Upper lobe of left lung (tissue), 6 donors: Measurements from ENCODE around the gene TMEM140. TPM values are rescaled to one million over a fixed set of nuclear protein-coding genes. Genes with fewer than 3 reads are reported as not detected.

Experiments
- ATAC-seq, 2 donors: fragments of 200-7000 bp; cut with Tn5 transposase; one replicate each; pipeline ENCODE4 v1.9.1; 2022; ENCODE audit warnings: mild to moderate bottlenecking in 2 of 2, moderate library complexity in 2 of 2; ENCODE audit not compliant: low FRiP score in 2 of 2
- DNase-seq, 2 donors: peaks; one replicate each; pipeline ENCODE4 v3.0.0-alpha.2; 2019 to 2020
- H3K27ac ChIP-seq, 4 donors: fragments of 200-600 bp; sonication (generic); one replicate each; pipeline ENCODE4 v1.5.1; 2016 to 2019
- H3K27me3 ChIP-seq, 4 donors: fragments of 200-600 bp; sonication (generic); one replicate each; pipeline ENCODE4 v1.5.1; 2017 to 2019
- H3K36me3 ChIP-seq, 4 donors: fragments of 200-600 bp; sonication (generic); one replicate each; pipeline ENCODE4 v1.5.1; 2016 to 2019
- H3K4me1 ChIP-seq, 4 donors: fragments of 200-600 bp; sonication (generic); one replicate each; pipeline ENCODE4 v1.5.1; 2018 to 2019
- H3K4me3 ChIP-seq, 4 donors: fragments of 200-600 bp; sonication (generic); one replicate each; pipeline ENCODE4 v1.5.1; 2017 to 2019; ENCODE audit warnings: mild to moderate bottlenecking in 2 of 4, moderate library complexity in 1 of 4
- H3K9me3 ChIP-seq, 4 donors: fragments of 200-600 bp; sonication (generic); one replicate each; pipeline ENCODE4 v1.5.1; 2018 to 2019
- EP300 ChIP-seq, 4 donors: sonication (generic); formaldehyde crosslinking; IDR thresholded peaks; one replicate each; pipeline ENCODE4 v1.5.1; 2017; ENCODE audit warnings: antibody characterized with exemption in 4 of 4, control low read depth in 2 of 4
- POLR2A ChIP-seq, 4 donors: fragments of 450-650 bp; IDR thresholded peaks; one replicate each; pipeline ENCODE4 v1.5.1; 2016 to 2017; ENCODE audit warnings: antibody characterized with exemption in 4 of 4, mild to moderate bottlenecking in 2 of 4
- POLR2AphosphoS5 ChIP-seq, 2 donors: sonication (generic); formaldehyde crosslinking; IDR thresholded peaks; one replicate each; pipeline ENCODE4 v1.5.1; 2017; ENCODE audit warnings: antibody characterized with exemption in 2 of 2
- WGBS, 2 donors: methylation state at CpG; one replicate each; pipeline ENCODE4 v1.1.5; 2017 to 2018; 5-methylcytosine and 5-hydroxymethylcytosine counted together
- total RNA-seq, 6 donors: library from RNA; depleted of rRNA in 4 of 6; stranded (reverse); fragments of >200 nt in 4 of 6; gene quantifications; one replicate each; pipeline versions ENCODE4 v1.1.0 to v1.2.1, GENCODE V29; 2016 to 2021
- TF ChIP-seq, protein P1 (sequence below), 6 experiments: fragments of 450-650 bp in 4 of 6; fragments of 200-600 bp in 2 of 6; sonication (generic) in 2 of 6; IDR thresholded peaks; one replicate each; pipeline ENCODE4 v1.5.1; 2016 to 2019; ENCODE audit warnings: antibody characterized with exemption in 6 of 6
- donor health status: DM: no; HTN: no; CAD: no; lungs with moderate emphysema.
- donor health status: DM: no; HTN: yes; CAD: no; lungs with severe emphysema.

Gene TMEM140
- total RNA-seq, 6 donors from 2014 or later, result 25.2 to 59.2 (median 32.4) TPM

DNA sequence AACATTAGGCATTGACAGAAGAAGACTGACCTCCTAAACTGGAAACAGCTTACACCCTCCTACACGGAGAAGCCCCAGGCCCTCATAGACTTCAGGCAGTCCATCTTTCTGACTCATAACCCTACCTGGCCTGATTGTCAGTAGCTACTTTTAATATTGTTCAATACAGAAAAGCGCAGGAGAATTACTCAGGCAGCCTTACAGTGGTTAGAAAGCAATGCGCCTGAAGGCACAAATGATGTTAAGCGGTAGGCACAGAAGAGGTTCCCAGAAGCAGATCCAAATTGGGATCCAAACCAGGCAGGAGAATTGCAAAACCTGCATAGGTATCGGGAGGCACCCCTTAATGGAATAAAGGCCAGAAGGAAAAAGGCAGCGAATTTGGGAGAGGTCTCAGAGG lies 28.1 kb downstream of the TMEM140 start:
- Histone ChIP-seq H3K9me3 (peaks cover under 1 to 19% (median 10%) of the 10 kb centered on the region in 4 donors), H3K4me3 (no peak overlapping the region), H3K27ac (no peak overlapping the region), H3K4me1 (peaks cover 0 to 12% (median 10%) of the 10 kb centered on the region in 4 donors), H3K36me3 (peaks cover 0 to 8% (median 0%) of the 10 kb centered on the region in 4 donors), H3K27me3 (no peaks in the 10 kb centered on the region)
- ATAC-seq (no peak), DNase-seq (no peak)
- 93 to 94% methylated on average over 6 of the region's 6 CpGs for whole genome bisulfite sequencing, 2 donors
- no peak for TF ChIP-seq POLR2AphosphoS5 (IDR thresholded peaks at IDR 0.05)

DNA sequence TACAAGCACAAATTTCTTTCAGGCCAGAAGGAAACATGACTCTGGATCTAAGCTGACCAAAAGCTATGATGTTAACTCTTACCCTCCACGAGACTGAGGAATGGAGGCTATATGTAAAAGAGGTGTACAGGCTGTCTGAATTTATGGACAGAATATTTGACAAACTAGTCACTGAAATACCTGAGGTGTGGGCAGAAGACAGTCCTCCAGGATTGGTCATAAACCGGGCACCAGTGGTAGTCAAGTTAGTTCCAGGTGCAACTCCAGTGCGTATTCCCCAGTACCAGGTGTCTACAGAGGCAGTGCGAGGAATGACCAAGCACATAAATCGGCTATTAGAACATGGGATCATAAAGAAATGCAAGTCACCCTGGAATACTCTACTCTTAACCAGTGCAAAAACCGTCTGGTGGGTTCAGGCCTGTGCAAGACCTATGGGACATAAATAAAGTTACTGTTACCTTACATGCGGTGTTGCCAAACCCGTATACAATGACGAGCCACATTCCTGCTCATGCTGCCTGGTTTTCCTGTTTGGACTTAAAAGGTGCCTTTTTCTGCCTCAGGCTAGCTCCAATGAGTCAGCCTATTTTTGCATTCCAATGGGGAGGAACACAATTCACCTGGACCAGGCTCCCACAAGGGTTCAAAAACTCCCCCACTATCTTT lies 29.3 kb downstream of the TMEM140 start:
- Histone ChIP-seq H3K9me3 (peaks cover 12 to 32% (median 22%) of the 10 kb centered on the region in 4 donors), H3K4me1 (no peaks in the 10 kb centered on the region), H3K36me3 (peaks cover 0 to 12% (median 7%) of the 10 kb centered on the region in 4 donors), H3K4me3 (no peak overlapping the region), H3K27me3 (no peaks in the 10 kb centered on the region), H3K27ac (no peak overlapping the region)
- TF ChIP-seq EP300 (IDR thresholded peaks at IDR 0.05) (no peak), POLR2AphosphoS5 (IDR thresholded peaks at IDR 0.05) (no peak), POLR2A (IDR thresholded peaks at IDR 0.05) (no peak)
- TF ChIP-seq, protein P1, sequence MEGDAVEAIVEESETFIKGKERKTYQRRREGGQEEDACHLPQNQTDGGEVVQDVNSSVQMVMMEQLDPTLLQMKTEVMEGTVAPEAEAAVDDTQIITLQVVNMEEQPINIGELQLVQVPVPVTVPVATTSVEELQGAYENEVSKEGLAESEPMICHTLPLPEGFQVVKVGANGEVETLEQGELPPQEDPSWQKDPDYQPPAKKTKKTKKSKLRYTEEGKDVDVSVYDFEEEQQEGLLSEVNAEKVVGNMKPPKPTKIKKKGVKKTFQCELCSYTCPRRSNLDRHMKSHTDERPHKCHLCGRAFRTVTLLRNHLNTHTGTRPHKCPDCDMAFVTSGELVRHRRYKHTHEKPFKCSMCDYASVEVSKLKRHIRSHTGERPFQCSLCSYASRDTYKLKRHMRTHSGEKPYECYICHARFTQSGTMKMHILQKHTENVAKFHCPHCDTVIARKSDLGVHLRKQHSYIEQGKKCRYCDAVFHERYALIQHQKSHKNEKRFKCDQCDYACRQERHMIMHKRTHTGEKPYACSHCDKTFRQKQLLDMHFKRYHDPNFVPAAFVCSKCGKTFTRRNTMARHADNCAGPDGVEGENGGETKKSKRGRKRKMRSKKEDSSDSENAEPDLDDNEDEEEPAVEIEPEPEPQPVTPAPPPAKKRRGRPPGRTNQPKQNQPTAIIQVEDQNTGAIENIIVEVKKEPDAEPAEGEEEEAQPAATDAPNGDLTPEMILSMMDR (IDR thresholded peaks at IDR 0.05), result no peak
- no peak for ATAC-seq
- no peak for DNase-seq
- 93 to 94% methylated on average over 9 of the region's 9 CpGs for WGBS, 2 donors

DNA sequence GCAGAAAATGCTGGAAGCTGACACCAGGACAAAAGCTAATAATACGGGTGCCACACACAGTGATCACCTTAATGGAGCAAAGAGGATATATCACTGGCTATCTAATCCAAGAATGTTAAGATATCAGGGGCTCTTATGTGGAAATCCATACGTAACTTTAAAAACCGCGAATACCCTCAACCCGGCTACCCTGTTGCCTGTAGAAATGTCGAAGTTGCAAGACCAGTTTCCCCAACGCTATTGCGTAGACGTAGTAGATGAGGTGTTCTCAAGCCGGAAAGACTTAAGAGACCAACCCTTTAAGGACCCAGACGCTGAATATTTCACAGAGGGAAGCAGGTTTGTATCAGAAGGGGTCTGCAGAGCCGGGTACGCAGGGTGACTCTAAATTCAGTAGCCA lies 30.5 kb downstream of the TMEM140 start:
- Histone ChIP-seq H3K27me3 (no peaks in the 10 kb centered on the region), H3K36me3 (peaks cover 0 to 24% (median 18%) of the 10 kb centered on the region in 4 donors), H3K4me3 (no peak overlapping the region), H3K4me1 (no peaks in the 10 kb centered on the region), H3K27ac (no peak overlapping the region), H3K9me3 (peaks cover 12 to 36% (median 30%) of the 10 kb centered on the region in 4 donors)
- ATAC-seq (peak in 1 of 2 donors; percentile 66), DNase-seq (no peak)
- WGBS, 2 donors, result 69 to 85% methylated on average over 13 of the region's 13 CpGs
- TF ChIP-seq, protein P1 (IDR thresholded peaks at IDR 0.05), result no peak
- TF ChIP-seq POLR2AphosphoS5 (IDR thresholded peaks at IDR 0.05) (no peak), POLR2A (IDR thresholded peaks at IDR 0.05) (no peak), EP300 (IDR thresholded peaks at IDR 0.05) (no peak)

DNA sequence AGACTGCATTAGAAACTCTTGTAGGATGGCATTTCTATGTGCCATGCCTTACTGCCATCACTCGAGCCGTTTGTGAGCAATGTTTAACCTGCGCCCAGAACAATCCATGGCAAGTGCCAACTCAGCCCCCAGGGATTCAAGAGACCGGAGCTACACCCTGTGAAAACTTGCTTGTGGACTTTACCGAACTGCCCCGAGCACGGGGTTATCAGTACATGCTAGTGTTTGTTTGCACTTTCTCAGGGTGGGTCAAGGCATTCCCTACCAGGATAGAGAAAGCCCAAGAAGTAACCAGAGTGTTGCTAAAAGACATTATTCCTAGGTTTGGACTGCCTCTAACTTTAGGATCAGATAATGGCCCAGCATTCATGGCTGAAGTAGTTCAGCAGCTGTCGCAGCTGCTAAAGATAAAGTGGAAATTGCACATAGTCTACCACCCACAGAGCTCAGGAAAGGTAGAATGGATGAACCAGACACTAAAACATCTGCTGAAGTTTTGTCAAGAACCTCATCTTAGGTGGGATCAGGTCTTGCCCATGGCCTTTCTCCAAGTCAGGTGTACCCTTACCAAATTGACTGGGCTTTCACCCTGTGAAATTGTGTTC lies 31.6 kb downstream of the TMEM140 start:
- H3K36me3 ChIP-seq, result peaks cover 3 to 35% (median 27%) of the 10 kb centered on the region in 4 donors
- DNase-seq, result no peak
- no peak overlapping the region for H3K4me3 ChIP-seq
- WGBS, 2 donors, result 64 to 82% methylated on average over 8 of the region's 8 CpGs
- no peak for ATAC-seq
- no peaks in the 10 kb centered on the region for H3K27me3 ChIP-seq
- no peak overlapping the region for H3K27ac ChIP-seq
- no peaks in the 10 kb centered on the region for H3K4me1 ChIP-seq
- H3K9me3 ChIP-seq, result peaks cover 12 to 36% (median 30%) of the 10 kb centered on the region in 4 donors
- TF ChIP-seq EP300 (IDR thresholded peaks at IDR 0.05) (no peak), POLR2A (IDR thresholded peaks at IDR 0.05) (no peak), POLR2AphosphoS5 (IDR thresholded peaks at IDR 0.05) (no peak)
- TF ChIP-seq, protein P1 (IDR thresholded peaks at IDR 0.05), result no peak

DNA sequence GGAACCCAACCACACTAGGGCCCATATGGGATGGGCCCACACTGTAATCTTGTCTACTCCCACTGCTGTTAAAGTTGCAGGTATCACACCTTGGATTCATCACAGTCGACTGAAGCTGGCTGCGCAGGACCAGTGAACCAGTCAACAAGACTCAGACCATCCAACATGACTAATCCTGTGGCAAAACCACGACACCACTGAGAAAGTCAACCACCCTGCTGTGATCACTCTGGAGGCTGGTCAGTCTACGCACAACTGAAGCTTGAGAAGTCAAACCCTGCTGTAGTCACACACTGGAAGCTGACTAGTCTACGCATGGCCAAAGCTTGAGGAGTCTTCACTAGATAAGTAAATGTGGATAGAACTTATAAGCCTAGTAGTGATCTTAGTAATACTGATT lies 32.2 kb downstream of the TMEM140 start:
- TF ChIP-seq, protein P1 (IDR thresholded peaks at IDR 0.05), result no peak
- TF ChIP-seq POLR2A (IDR thresholded peaks at IDR 0.05) (no peak), EP300 (IDR thresholded peaks at IDR 0.05) (no peak), POLR2AphosphoS5 (IDR thresholded peaks at IDR 0.05) (no peak)
- DNase-seq (no peak), ATAC-seq (no peak)
- no peaks in the 10 kb centered on the region for H3K27me3 ChIP-seq
- no peak overlapping the region for H3K27ac ChIP-seq
- 91 to 97% methylated on average over 5 of the region's 5 CpGs for WGBS, 2 donors
- no peak overlapping the region for H3K4me3 ChIP-seq
- no peaks in the 10 kb centered on the region for H3K4me1 ChIP-seq
- H3K9me3 ChIP-seq, result peaks cover 12 to 36% (median 30%) of the 10 kb centered on the region in 4 donors
- peaks cover 9 to 42% (median 33%) of the 10 kb centered on the region in 4 donors for H3K36me3 ChIP-seq
